Astrocyte of the spinal cord (primary cell): Measurements from ENCODE around the gene LIN28A.

Source experiments
- DNase-seq: peaks from one replicate; pipeline ENCODE4 v3.0.0; 2011; ENCODE audit warnings: low read depth, low spot score
- H3K4me3 ChIP-seq: 2 replicates; pipeline ENCODE4 v1.5.1; 2011; ENCODE audit warnings: low read depth, mild to moderate bottlenecking, low read length, moderate library complexity
- CTCF ChIP-seq: IDR thresholded peaks from 2 replicates; pipeline ENCODE4 v1.5.1; 2012; ENCODE audit warnings: low read depth, mild to moderate bottlenecking, low read length, inconsistent platforms
- in situ Hi-C: cut with HindIII; loops from 2 replicates; pipeline ENCODE4 v1.10.0; 2017; ENCODE audit warnings: low sequenced_read_pairs

Gene LIN28A

GRCh38 chr1:26388791-26389445, 21.7 kb upstream of the LIN28A start:
- TF ChIP-seq CTCF: no peak

GRCh38 chr1:26389604-26390247, 20.9 kb upstream of the LIN28A start:
- no peak for DNase-seq
- no peak for TF ChIP-seq CTCF
- in situ Hi-C loops: no loop called here
- H3K4me3 ChIP-seq: no peak overlapping the region

More at GRCh38 chr1:26388791-26389445, 21.7 kb upstream of the LIN28A start:
- no peak for DNase-seq
- in situ Hi-C loops: no loop called here
- H3K4me3 ChIP-seq: no peak overlapping the region

- TF ChIP-seq CTCF: peak; percentile 83
- peak; percentile 45 for DNase-seq
- no peak overlapping the region for H3K4me3 ChIP-seq
- in situ Hi-C loops: no loop called here
Observed at GRCh38 chr1:26391450-26391849, 19.2 kb upstream of the LIN28A start.

GRCh38 chr1:26395754-26396153, 14.9 kb upstream of the LIN28A start:
- in situ Hi-C loops: no loop called here
- H3K4me3 ChIP-seq: no peak overlapping the region
- no peak for DNase-seq
- no peak for TF ChIP-seq CTCF

- no peak for DNase-seq
- in situ Hi-C loops: no loop called here
- no peak for TF ChIP-seq CTCF
- H3K4me3 ChIP-seq: no peak overlapping the region
Observed at GRCh38 chr1:26399034-26399433, 11.6 kb upstream of the LIN28A start.

- in situ Hi-C loops: no loop called here
- TF ChIP-seq CTCF: no peak
- no peak for DNase-seq
- no peak overlapping the region for H3K4me3 ChIP-seq
Observed at GRCh38 chr1:26401891-26402290, 8.7 kb upstream of the LIN28A start.
